GM10266 (cell line): ENCODE measurements around the gene GGA1.

Experiments
- DNase-seq: peaks from one replicate; pipeline ENCODE4 v3.0.0; 2012; ENCODE audit errors: extremely low spot score
- CTCF ChIP-seq: IDR thresholded peaks from 2 replicates; pipeline ENCODE4 v1.5.1; 2012; ENCODE audit warnings: mild to moderate bottlenecking, low read depth; ENCODE audit not compliant: control insufficient read depth, insufficient read depth; ENCODE audit errors: missing control alignments

GGA1 gene

GRCh38 chr22:37679670-37680069 is 71.0 kb downstream of the GGA1 start:
- no peak for TF ChIP-seq CTCF
- no peak for DNase-seq

- no peak for DNase-seq
- no peak for TF ChIP-seq CTCF
Measured at GRCh38 chr22:37680191-37680851, 71.7 kb downstream of the GGA1 start.

- DNase-seq, result no peak
- TF ChIP-seq CTCF, result no peak
Measured at GRCh38 chr22:37681001-37681424, 72.4 kb downstream of the GGA1 start.

GRCh38 chr22:37681556-37682049 is 73.0 kb downstream of the GGA1 start:
- DNase-seq, result peak; percentile 81
- TF ChIP-seq CTCF, result peak; percentile 94
